Fibroblast of the conjunctiva (primary cell): ENCODE measurements around the gene REPS2.

ENCODE experiments used
- DNase-seq: peaks from one replicate; pipeline ENCODE4 v3.0.0-alpha.2; 2010; ENCODE audit warnings: low read depth

The REPS2 gene

GRCh38 chrX:17082831-17083230 is 136.4 kb downstream of the REPS2 start:
- no peak for DNase-seq

GRCh38 chrX:17086317-17086716 is 139.9 kb downstream of the REPS2 start:
- DNase-seq = no peak

- DNase-seq = no peak
Observed at GRCh38 chrX:17095161-17095560, 148.7 kb downstream of the REPS2 start.

GRCh38 chrX:17098516-17099247 is 152.2 kb downstream of the REPS2 start:
- DNase-seq = no peak

- DNase-seq = no peak
Observed at GRCh38 chrX:17104433-17104832, 158.0 kb downstream of the REPS2 start.

DNA sequence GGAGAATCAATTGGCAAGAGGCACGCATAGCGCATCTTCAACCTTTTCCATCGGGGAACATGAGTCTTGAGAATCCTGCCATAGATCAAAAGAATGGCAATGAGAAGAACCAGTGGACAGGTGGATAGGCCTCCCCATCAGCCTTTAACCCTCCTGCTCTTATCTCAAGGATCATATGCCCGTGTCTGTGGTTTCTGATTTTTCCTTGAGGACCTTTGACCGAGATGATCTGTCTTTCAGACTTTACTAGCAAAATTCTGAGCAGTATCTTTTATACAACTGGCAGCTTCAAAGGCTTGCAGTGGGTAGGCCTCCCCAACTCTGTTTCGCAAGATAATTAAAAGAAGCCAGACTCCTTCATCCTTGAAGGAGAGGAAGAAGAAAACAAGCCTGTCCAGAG is 174.4 kb downstream of the REPS2 start:
- no peak for DNase-seq

DNA sequence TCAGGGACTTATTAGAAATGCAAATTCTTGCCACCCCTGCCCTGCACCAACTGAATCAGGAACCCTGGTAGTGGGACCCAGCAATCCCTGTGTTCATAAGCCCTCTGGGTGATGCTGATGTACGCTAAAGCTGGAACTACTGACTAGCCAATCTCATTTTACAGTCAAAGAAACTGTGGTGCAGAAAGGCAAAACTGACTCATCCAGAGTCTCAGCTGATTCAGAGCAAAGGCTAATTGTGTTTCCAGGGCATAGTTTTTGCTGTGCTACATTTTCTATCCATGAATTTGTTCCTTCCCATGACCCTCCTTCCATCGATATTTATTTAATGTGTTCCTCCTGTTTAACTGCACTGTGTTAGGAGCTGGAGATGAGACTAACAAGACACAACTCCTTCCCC is 207.5 kb downstream of the REPS2 start:
- DNase-seq = no peak

DNA sequence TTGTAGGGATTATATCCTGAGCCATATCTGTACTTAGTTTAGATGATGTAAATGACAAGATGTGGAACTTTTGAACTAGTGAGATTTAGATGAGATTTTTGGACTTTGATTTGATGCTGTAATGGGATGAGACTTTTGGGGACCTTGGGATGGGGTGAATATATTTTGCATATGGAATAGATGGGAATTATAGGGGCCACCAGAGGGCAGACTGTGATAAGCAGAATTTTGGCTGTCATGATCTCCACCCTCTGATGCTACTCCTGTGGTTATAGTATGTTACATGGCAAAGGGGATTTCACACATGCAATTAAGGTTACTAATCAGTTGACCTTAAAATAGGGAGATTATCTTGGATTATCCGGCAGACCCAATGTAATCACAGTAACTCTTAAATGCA is 214.5 kb downstream of the REPS2 start:
- no peak for DNase-seq

GRCh38 chrX:17161991-17162390 is 215.5 kb downstream of the REPS2 start:
- DNase-seq = no peak

DNA sequence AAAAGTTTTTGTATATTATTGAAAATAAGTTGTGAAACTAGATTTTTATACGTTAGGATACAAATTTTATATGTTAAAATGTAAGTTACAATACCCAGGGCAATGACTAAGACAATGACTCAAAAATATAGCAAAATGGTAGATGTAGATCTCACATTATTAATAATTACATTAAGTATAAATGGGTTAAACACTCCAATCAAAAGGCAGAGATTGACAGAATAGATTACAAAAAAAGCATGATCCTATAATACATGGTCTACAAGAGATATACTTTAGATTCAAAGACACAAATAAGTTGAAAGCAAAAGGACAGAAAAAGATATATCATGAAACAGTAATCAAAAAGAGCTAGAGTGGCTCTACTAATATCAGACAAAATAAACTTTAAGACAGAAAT is 217.6 kb downstream of the REPS2 start:
- no peak for DNase-seq

DNA sequence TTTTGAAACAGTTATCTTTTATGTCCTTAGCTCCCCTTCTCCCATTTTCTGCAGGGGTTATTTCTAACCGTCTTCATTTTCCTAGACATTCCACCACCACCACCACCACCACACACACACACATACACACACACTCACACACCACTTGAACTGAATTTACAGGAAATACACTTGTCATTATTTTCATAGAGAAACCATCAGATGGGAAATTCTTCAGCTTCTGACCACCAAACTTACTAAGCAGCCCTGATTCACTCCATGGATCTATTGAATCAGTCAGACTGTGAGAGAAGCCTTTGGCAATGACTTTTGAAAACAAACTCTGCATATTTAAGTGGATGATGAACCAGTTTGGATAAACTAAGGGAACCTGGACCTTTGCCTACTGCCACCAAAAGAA is 218.5 kb downstream of the REPS2 start:
- DNase-seq = no peak

DNA sequence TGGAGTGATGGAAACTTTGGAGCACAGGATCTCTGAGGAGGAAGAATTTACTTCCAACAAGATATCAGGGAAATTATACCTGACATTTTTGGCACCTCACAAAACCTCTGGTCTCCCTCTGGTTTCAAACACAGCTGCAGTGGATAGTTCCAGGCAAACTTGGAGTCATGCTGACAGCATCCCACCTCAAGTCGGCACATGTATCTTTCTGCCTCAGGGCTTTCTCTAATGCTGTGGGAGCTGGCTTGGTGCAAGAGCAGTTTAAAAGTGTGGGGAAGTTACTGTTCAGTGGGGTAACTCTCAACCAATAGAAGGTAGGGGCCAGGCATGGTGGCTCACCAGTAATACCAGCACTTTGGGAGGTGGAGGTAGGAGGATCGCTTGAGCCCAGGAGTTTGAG is 221.5 kb downstream of the REPS2 start:
- DNase-seq = no peak

DNA sequence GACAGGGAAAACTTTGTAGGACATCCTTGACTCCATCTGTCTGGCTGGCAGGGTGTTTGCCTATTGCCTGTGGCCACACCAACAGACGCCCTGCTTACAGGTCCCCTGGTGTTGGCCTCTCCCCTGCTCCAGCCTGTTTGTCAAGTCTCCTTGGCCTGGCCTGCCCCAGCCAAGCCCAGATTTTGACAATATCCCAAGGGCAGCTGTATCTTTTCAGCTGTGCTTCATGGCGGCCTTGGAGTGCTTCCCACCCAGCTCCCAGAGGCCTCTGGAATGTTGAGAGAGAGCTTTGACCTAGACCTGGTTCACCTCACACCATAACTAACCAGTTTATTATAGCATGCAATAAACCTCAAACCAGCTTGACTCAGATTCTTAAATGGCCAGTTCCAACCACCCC is 224.5 kb downstream of the REPS2 start:
- DNase-seq = no peak

- DNase-seq = no peak
Observed at GRCh38 chrX:17174671-17175070, 228.2 kb downstream of the REPS2 start.

DNA sequence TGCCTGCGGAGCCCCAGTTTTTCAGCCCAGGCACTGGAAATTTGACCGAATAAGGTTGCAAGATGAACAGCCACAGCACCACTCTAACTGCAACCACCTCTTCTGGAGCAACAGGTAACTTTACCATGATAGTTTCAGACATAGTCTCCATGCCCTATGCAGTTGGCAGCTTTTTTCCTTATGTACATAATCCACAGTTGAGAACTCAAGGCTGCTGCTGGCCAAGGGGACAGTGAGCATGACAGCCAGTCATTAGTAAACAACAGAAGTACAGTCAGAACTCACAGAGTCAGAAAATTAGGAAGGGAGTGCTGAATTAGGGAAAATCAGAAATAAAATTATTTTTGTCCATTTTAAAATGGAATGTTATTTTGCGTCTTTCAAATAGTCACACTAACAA is 235.9 kb downstream of the REPS2 start:
- no peak for DNase-seq

GRCh38 chrX:17183566-17183965 is 237.1 kb downstream of the REPS2 start:
- DNase-seq = no peak

GRCh38 chrX:17185431-17185830 is 239.0 kb downstream of the REPS2 start:
- DNase-seq = no peak

DNA sequence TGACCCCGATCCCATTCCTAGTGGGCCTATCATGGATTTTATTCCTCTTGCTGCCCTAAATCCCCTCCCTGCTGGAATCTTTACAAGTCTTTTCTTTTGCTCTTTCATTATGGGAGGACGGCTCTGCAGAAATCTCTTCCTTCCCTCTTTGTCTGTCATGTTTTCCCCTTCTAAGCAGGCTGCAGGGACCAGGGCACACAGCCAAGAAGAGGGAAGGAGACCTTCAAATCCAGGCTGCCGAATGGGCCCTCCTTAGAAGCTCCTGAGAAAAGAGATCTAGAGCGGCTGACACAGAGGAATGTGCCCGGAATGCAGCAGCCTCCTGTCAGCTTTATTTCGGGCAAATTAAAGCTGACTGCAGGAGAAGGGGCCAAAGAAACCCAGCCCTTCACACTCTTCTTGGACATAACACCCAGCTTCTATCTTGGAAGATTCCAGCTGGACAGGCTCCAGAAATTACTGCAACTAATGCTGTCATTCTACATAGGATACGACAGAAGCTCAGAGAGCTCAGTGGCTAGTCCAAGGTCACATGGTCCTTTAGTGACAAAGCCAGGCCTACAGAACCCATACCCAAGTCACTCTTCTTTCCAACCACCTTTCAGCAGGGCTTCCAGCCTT is 240.8 kb downstream of the REPS2 start:
- no peak for DNase-seq

GRCh38 chrX:17192106-17192505 is 245.6 kb downstream of the REPS2 start:
- DNase-seq = no peak
